GM19240 (cell line): ENCODE data around the gene SPATA13.

Source experiments
- DNase-seq: peaks from one replicate; pipeline ENCODE4 v3.0.0; 2011; ENCODE audit warnings: low spot score; ENCODE audit not compliant: insufficient read length

The SPATA13 gene

GRCh38 chr13:24141333-24141910 lies 19.1 kb upstream of the SPATA13 start:
- DNase-seq, result no peak

- DNase-seq, result no peak
Observed at GRCh38 chr13:24142453-24142852, 18.1 kb upstream of the SPATA13 start.

DNA sequence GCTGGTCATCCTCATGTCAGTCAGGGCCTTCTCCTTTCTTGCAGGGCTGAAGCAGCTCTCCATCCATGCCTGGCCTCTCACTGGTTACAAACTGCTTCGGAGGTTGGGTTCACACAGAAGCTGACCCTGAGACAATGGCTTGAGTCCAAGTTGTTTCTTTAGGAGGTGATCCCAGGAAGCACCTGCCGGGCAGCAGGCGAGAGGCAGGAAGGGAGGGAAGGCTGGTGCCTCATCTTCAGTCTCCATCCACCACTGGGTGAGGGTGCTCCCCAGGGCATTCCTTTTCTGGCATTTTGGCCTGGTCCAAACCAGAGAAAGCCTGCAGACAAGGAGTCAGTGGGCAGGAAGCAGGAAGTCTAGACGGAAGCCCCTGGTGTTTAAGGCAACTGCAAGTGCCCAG lies 17.6 kb upstream of the SPATA13 start:
- DNase-seq, result no peak

GRCh38 chr13:24145240-24145639 lies 15.3 kb upstream of the SPATA13 start:
- DNase-seq, result no peak

DNA sequence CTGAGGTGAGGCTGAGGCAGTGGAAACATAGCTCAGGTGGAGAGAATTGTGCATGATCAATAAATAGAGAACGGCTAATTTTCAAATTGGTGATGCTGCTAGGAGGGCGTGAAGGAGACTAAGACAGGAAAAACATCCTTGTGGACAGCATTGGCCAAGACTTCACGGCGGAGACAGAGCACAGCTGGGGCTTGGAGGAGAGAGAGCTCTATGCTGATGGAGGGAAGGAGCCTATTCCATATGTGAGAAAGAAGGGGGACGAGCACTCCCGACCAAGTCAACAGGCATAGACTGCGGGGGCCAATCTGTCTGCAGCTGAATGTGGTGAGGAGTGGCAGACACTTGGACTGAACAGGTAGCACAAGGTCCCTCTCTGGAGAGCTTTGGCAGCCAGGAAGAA lies 14.8 kb upstream of the SPATA13 start:
- DNase-seq, result no peak

DNA sequence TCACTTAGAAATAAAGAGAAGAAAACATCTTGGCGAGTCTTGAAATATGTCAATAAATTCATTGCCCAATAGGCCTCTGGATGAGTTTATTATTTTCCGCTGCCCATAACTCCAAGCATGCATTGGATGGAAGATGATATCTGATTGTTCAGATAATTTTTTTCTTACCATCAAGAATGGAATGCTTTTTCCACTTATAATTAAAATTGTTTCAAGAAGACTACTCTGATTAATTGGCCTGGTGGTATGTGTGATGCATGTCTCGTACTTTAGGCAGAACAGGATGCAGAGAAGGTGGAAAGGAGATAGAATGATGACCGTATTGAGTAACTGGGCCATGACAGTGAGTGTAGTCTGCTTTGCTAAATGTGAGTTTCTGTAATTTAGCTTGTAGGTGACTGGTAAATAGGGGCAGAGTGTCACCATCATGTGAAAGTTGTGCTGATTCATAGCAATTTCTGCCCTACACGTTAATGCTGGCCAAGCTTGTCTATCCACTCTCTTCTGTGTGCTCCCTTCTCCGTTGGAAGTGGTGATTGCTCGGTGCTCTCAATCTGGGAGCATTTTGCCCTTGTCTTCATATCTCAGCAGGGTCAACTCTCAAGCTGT lies 13.5 kb upstream of the SPATA13 start:
- no peak for DNase-seq

DNA sequence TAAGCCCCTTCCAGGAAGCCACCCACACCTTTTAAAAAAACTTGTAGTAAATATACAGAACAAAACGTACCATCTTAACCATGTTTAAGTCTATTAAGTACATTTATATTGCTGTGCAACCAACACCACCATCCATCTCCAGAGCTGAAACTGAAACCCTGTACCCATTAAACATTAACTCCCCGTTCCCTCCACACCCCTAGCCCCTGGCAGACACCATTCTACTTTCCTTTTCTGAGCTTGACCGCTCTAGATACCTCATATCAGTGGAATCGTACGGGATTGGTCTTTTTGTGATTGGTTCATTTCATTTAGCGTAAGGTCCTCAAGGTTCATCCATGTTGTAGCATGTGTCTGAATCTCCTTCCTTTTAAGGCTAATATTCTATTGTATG lies 13.0 kb upstream of the SPATA13 start:
- DNase-seq, result no peak

- no peak for DNase-seq
Observed at GRCh38 chr13:24148414-24149235, 11.9 kb upstream of the SPATA13 start.

GRCh38 chr13:24149246-24150032 lies 11.1 kb upstream of the SPATA13 start:
- DNase-seq, result no peak

DNA sequence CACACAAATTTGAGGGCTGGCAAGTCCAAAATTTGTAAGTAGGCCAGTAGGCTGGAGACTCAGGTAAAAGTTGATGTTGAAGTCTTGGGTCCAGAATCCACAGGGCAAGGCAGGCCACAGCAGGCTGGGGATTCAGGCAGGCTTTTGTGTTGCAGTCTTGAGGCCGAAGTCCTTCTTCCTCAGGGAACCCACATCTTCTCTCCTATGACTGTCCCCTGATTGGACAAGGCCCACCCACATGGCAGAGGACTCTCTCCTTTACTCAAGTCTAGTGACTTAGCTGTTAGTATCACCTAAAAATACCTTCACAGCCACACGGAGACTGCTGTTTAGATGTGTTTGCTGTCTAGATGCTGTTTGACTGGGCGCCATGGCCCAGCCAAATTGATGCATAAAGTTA lies 9.9 kb upstream of the SPATA13 start:
- DNase-seq, result no peak

DNA sequence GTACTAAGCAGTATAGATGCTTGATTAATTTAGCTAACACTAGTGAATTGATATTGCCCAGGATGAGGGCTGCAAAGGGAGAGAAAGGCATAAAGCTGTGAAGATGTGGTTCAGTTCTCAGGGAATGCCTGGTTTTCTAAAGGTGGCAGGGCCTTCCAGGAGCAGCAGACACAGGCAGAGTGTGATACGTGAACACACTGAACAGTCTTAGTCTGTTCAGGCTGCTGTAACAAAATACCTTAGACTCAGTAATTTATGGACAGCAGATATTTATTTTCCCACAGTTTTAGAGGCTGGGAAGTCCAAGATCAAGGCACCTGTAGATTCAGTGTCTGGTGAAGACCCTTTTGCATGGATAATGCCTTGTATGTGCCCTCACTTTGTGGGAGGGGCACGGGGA lies 8.7 kb upstream of the SPATA13 start:
- DNase-seq, result no peak

GRCh38 chr13:24152292-24153214 lies 8.0 kb upstream of the SPATA13 start:
- no peak for DNase-seq

DNA sequence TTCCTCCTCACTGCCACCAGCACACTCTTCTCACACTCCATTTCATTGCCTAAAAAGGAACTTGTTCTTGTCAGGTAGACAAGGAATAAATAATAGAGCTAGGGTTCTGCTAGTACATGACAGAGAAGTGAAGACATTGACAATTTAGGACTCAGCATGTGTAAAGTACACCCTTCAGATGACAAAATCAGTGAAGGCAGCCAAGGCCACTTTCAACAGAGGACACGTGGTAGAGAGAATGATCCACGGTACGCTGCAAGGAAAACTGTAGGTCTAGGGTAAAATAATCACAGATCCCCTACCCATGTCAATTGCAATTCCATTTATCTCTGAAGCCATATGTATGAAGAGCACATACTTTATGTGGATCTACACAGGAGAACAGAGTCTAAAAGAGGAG lies 7.2 kb upstream of the SPATA13 start:
- DNase-seq, result no peak

- DNase-seq, result no peak
Observed at GRCh38 chr13:24153979-24154701, 6.4 kb upstream of the SPATA13 start.

GRCh38 chr13:24159357-24159756 lies 1.2 kb upstream of the SPATA13 start:
- no peak for DNase-seq

DNA sequence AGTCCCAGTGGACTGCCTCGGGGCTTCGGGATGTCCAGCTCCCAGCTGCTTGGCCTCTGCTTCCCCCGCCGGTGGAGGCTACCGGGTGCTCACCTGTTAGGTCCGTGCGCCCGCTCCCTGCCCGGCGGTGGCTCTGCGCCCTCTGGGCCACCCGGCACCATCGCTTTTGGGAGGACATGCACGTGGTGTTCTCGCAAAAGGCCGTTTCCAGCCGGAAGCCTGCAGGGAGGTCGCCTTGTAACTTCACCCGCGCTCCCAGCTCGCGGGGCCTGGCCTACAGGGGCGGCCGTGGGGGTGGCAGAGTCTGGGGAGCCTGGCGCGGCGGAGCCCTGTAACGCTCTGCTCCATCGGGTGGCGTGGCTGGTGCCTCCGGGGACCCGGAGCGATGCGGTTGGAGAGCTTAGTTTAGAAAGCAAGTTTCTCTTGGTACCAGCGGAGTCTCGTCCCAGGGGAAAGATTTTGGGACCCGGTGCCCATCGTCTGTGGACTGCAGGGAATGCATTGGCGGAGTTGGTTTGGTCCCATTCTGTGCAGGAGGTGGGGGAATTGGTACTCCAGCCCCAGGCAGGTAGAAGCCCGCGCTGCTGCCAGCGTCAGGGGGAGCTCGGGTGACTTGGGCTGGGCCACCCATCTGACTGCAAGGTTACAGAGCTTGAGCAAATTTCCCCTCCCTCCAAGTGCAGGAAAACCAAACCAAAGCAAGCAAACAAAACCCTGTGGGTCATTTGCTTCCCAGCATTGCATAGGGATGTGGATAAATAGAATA lies 673 bp downstream of the SPATA13 start:
- no peak for DNase-seq

DNA sequence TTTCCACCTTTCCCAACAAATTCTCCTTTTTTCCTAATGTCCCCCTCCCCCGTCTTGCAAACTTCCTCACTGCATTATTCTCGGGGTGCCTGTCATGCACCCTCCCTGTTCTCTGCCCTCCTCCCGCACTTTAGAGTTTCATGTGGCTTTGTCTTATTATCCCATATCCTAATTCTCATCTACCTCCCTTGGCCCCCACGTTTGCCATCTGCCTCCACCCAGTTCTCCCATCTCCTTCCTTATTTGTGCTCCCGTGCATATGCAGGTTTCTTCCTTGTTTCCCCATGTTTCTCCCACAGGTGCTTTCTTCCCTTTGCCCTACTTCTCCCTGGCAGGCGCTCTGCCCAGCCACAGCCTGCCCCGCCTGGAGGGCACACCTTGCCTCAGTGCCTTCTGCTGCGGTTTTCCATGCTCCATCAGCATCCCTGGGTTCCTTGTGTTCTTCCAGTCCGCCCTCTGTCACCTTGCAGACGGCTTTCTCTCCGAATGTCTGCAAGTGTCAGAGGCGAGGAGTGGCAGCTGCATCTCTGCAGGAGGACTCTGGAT lies 1.5 kb downstream of the SPATA13 start:
- no peak for DNase-seq

- DNase-seq, result no peak
Observed at GRCh38 chr13:24162604-24163003, 2.1 kb downstream of the SPATA13 start.

- no peak for DNase-seq
Observed at GRCh38 chr13:24165746-24166145, 5.2 kb downstream of the SPATA13 start.
